B cell (primary cell): ENCODE results near the gene DPP9. TPM values are rescaled to one million over a fixed set of nuclear protein-coding genes. Genes with fewer than 3 reads are reported as not detected.

ENCODE experiments used
- ATAC-seq: fragments of 200-7000 bp; cut with Tn5 transposase; one replicate; pipeline ENCODE4 v1.10.0; 2021; ENCODE audit warnings: low read depth, mild to moderate bottlenecking, moderate number of reproducible peaks, moderate library complexity
- CTCF ChIA-PET: fragments of 350-600 bp; sonication (Branson Sonifier 250); formaldehyde crosslinking; loops from one replicate; lab custom pipeline; 2021; ENCODE audit warnings: antibody characterized with exemption, inconsistent platforms; lab: Charles Lee
- POLR2A ChIA-PET: fragments of 350-600 bp; sonication (Branson Sonifier 250); formaldehyde crosslinking; loops from one replicate; lab custom pipeline; 2021; ENCODE audit warnings: antibody characterized with exemption; lab: Charles Lee
- DNase-seq: peaks from one replicate; pipeline ENCODE4 v3.0.0; 2013
- H2AFZ ChIP-seq: 2 replicates; pipeline ENCODE4 v1.6.1; 2012; ENCODE audit warnings: mild to moderate bottlenecking, low read depth, low read length; ENCODE audit not compliant: insufficient read depth, poor library complexity, severe bottlenecking
- H3K27ac ChIP-seq, 2 donors: 1 replicate in 1 of 2; 2 replicates in 1 of 2; pipeline ENCODE4 v1.5.1; 2012 to 2013; ENCODE audit warnings: low read length in 2 of 2, mild to moderate bottlenecking in 2 of 2, moderate library complexity in 1 of 2
- H3K27me3 ChIP-seq, 4 experiments: fragments of 200-600 bp in 1 of 4; sonication (generic) in 1 of 4; replicated peaks in 1 of 4; 1 replicate in 2 of 4; 2 replicates in 2 of 4; pipeline versions ENCODE4 v1.6.1 to v1.7.0; 2013 to 2016; ENCODE audit warnings: low read length in 3 of 4, mild to moderate bottlenecking in 2 of 4, mixed read lengths in 1 of 4, moderate library complexity in 1 of 4; ENCODE audit not compliant: insufficient read depth in 4 of 4, control insufficient read depth in 3 of 4; ENCODE audit errors: control extremely low read depth in 1 of 4
- H3K36me3 ChIP-seq, 2 experiments: replicated peaks in 1 of 2; 1 replicate in 1 of 2; 2 replicates in 1 of 2; pipeline versions ENCODE4 v1.6.1 to v1.7.1; 2013; ENCODE audit warnings: low read length in 1 of 2; ENCODE audit not compliant: insufficient read depth in 2 of 2, control insufficient read depth in 1 of 2; ENCODE audit errors: control extremely low read depth in 1 of 2, extremely low read depth in 1 of 2
- H3K4me1 ChIP-seq, 2 donors: fragments of 200-600 bp in 1 of 2; sonication (generic) in 1 of 2; 1 replicate in 1 of 2; 2 replicates in 1 of 2; pipeline versions ENCODE4 v1.5.1 to v1.6.1; 2013 to 2017; ENCODE audit warnings: low read length in 2 of 2; ENCODE audit not compliant: control insufficient read depth in 2 of 2, insufficient read depth in 2 of 2
- H3K4me2 ChIP-seq: replicated peaks from 2 replicates; pipeline ENCODE3; 2012; ENCODE audit warnings: mild to moderate bottlenecking, low read depth, low read length; ENCODE audit not compliant: poor library complexity, severe bottlenecking
- H3K4me3 ChIP-seq, 5 experiments: fragments of 200-600 bp in 1 of 5; sonication (generic) in 1 of 5; 1 replicate in 3 of 5; 2 replicates in 2 of 5; pipeline versions ENCODE4 v1.5.1 to v1.7.0; 2011 to 2016; ENCODE audit warnings: low read length in 4 of 5, mild to moderate bottlenecking in 4 of 5, low read depth in 2 of 5, control low read depth in 1 of 5, moderate library complexity in 1 of 5; ENCODE audit not compliant: insufficient read depth in 1 of 5; ENCODE audit errors: control extremely low read depth in 1 of 5, extremely low read depth in 1 of 5
- H3K79me2 ChIP-seq: fragments of 200-600 bp; sonication (generic); one replicate; pipeline ENCODE4 v1.6.0; 2016; ENCODE audit warnings: low read length; ENCODE audit not compliant: control insufficient read depth, insufficient read depth
- H3K9ac ChIP-seq: fragments of 200-600 bp; sonication (generic); 2 replicates; pipeline ENCODE4 v1.6.1; 2017; ENCODE audit warnings: mild to moderate bottlenecking, low read length, moderate library complexity
- H3K9me3 ChIP-seq, 3 donors: one replicate each; pipeline versions ENCODE4 v1.6.1 to v1.7.1; 2013; ENCODE audit warnings: low read length in 2 of 3; ENCODE audit not compliant: control insufficient read depth in 2 of 3, insufficient read depth in 1 of 3; ENCODE audit errors: control extremely low read depth in 1 of 3
- H4K20me1 ChIP-seq: 2 replicates; pipeline ENCODE4 v1.6.0; 2012; ENCODE audit warnings: mild to moderate bottlenecking, low read length; ENCODE audit not compliant: insufficient read depth, control insufficient read depth, poor library complexity, severe bottlenecking
- H3K27ac Mint-ChIP-seq: one replicate; pipeline ENCODE4 v1.8.0; 2021; ENCODE audit warnings: mixed read lengths
- H3K27me3 Mint-ChIP-seq: one replicate; pipeline ENCODE4 v1.8.0; 2021; ENCODE audit warnings: mixed read lengths
- H3K4me1 Mint-ChIP-seq: one replicate; pipeline ENCODE4 v1.8.0; 2021; ENCODE audit warnings: mixed read lengths
- H3K4me3 Mint-ChIP-seq: one replicate; pipeline ENCODE4 v1.8.0; 2021; ENCODE audit warnings: mixed read lengths
- H3K9me3 Mint-ChIP-seq: one replicate; pipeline ENCODE4 v1.8.0; 2022; ENCODE audit warnings: mixed read lengths; ENCODE audit not compliant: insufficient read depth
- CTCF ChIP-seq: fragments of 200-600 bp; IDR thresholded peaks from one replicate; pipeline ENCODE4 v1.8.0; 2022; ENCODE audit warnings: antibody characterized with exemption, mild to moderate bottlenecking
- EZH2 ChIP-seq: IDR thresholded peaks from 2 replicates; pipeline ENCODE4 v1.6.1; 2012; ENCODE audit warnings: borderline replicate concordance, low read depth, mild to moderate bottlenecking, moderate library complexity, low read length; ENCODE audit not compliant: insufficient read depth, poor library complexity, severe bottlenecking
- WGBS: methylation state at CpG from one replicate; pipeline ENCODE4 v1.1.5; 2013; ENCODE audit warnings: missing lambda C conversion rate; ENCODE audit not compliant: insufficient coverage; 5-methylcytosine and 5-hydroxymethylcytosine counted together
- intact Hi-C: fragments of 100-400 bp; cut with micrococcal nuclease; formaldehyde crosslinking; loops from one replicate; pipeline ENCODE4 v1.10.0; 2022
- polyA plus RNA-seq: library from polyadenylated mRNA; depleted of rRNA; stranded (reverse); fragments of >200 nt; gene quantifications from 2 replicates; pipeline ENCODE4 v1.2.3, GENCODE V29; 2012
- total RNA-seq, 2 donors: library from RNA; stranded (reverse); fragments of 120-200 nt in 1 of 2; gene quantifications; 1 replicate in 1 of 2; 2 replicates in 1 of 2; pipeline versions ENCODE4 v1.2.3 to v1.2.4, GENCODE V29; 2013 to 2022

DPP9 gene
- total and polyA plus RNA-seq, 2 donors (not counting 1 experiment from before 2014, with no cell fraction given) = 47.3 to 109 TPM

- no peaks in the 10 kb centered on the region for H3K9me3 Mint-ChIP-seq
- Histone ChIP-seq H3K79me2 (no peaks in the 10 kb centered on the region), H3K9ac (no peak overlapping the region), H2AFZ (no peak overlapping the region), H3K4me1 (peaks cover 0 to 3% of the 10 kb centered on the region in 2 donors), H3K36me3 (no peaks in the 10 kb centered on the region), H3K27me3 (peaks cover 0 to 21% (median 2%) of the 10 kb centered on the region in 4 experiments), H3K9me3 (peaks cover 0 to 14% (median 0%) of the 10 kb centered on the region in 3 donors), H4K20me1 (no peaks in the 10 kb centered on the region), H3K27ac (no peak overlapping the region), H3K4me2 (no peak overlapping the region), H3K4me3 (no peak overlapping the region)
- ChIA-PET CTCF (no interaction called here), POLR2A (no interaction called here)
- H3K27me3 Mint-ChIP-seq = peaks cover 28% of the 10 kb centered on the region
- ATAC-seq = no peak
- H3K4me1 Mint-ChIP-seq = peaks cover 2% of the 10 kb centered on the region
- 74% methylated on average over 8 of the region's 9 CpGs for WGBS
- H3K4me3 Mint-ChIP-seq = no peak overlapping the region
- TF ChIP-seq CTCF = no peak
- TF ChIP-seq EZH2 = no peak
- H3K27ac Mint-ChIP-seq = no peak overlapping the region
- intact Hi-C loops = no loop called here
- DNase-seq = no peak
Observed at GRCh38 chr19:4773047-4773640, 49.5 kb upstream of the DPP9 start.

- Histone ChIP-seq H2AFZ (no peak overlapping the region), H3K4me1 (peaks cover 0 to 3% of the 10 kb centered on the region in 2 donors), H3K36me3 (no peaks in the 10 kb centered on the region), H3K9ac (no peak overlapping the region), H3K9me3 (peaks cover 0 to 14% (median 0%) of the 10 kb centered on the region in 3 donors), H3K4me3 (no peak overlapping the region), H3K4me2 (no peak overlapping the region), H3K79me2 (no peaks in the 10 kb centered on the region), H4K20me1 (no peaks in the 10 kb centered on the region), H3K27me3 (peaks cover 0 to 23% (median 2%) of the 10 kb centered on the region in 4 experiments), H3K27ac (no peak overlapping the region)
- 60% methylated on average over 1 of the region's 2 CpGs for WGBS
- DNase-seq (no peak), ATAC-seq (no peak)
- Mint-ChIP-seq H3K4me3 (no peak overlapping the region), H3K27me3 (peaks cover 31% of the 10 kb centered on the region), H3K9me3 (no peaks in the 10 kb centered on the region), H3K4me1 (peaks cover 2% of the 10 kb centered on the region), H3K27ac (no peak overlapping the region)
- TF ChIP-seq EZH2 (no peak), CTCF (no peak)
- ChIA-PET CTCF (no interaction called here), POLR2A (no interaction called here)
- intact Hi-C loops = no loop called here
Observed at GRCh38 chr19:4772566-4772965, 48.9 kb upstream of the DPP9 start.
